Hematopoietic multipotent progenitor cell (in vitro differentiated cells): Measurements from ENCODE around the gene GYS2. TPM values are rescaled to one million over a fixed set of nuclear protein-coding genes. Genes with fewer than 3 reads are reported as not detected.
"Not testable (repeated sequence)": the region's sequence is repeated elsewhere in the genome, so short reads cannot be mapped to it uniquely, and the experiment has no call there.

Experiments used
- DNase-seq, 3 donors: peaks; one replicate each; pipeline ENCODE4 v3.0.0-alpha.2; 2011 to 2015; ENCODE audit warnings: low read depth in 2 of 3, low spot score in 2 of 3
- total RNA-seq: library from RNA; depleted of rRNA; stranded (reverse); fragments of >200 nt; gene quantifications from one replicate; pipeline ENCODE4 v1.2.3, GENCODE V29; 2012

Gene GYS2
- not detected for total RNA-seq

- no peak for DNase-seq
These were observed at the start of gene GYS2 for GRCh38 chr12:21604245-21605101. GYS2 (minus strand) TSS chr12:21604847; CDS start chr12:21604592, 255 bp downstream.

- DNase-seq: no peak
These were observed 47.2 kb upstream of the GYS2 start for GRCh38 chr12:21651821-21652220.

GRCh38 chr12:21650997-21651396, 46.4 kb upstream of the GYS2 start:
- DNase-seq: no peak

- no peak for DNase-seq
These were observed 44.4 kb upstream of the GYS2 start for GRCh38 chr12:21649034-21649433.

- no peak for DNase-seq
These were observed 43.7 kb upstream of the GYS2 start for GRCh38 chr12:21648378-21648777.

GRCh38 chr12:21647179-21647578, 42.5 kb upstream of the GYS2 start:
- DNase-seq: no peak

GRCh38 chr12:21645041-21645500, 40.4 kb upstream of the GYS2 start:
- not testable (repeated sequence) for DNase-seq

GRCh38 chr12:21644516-21644915, 39.9 kb upstream of the GYS2 start:
- no peak for DNase-seq

GRCh38 chr12:21643758-21644157, 39.1 kb upstream of the GYS2 start:
- no peak for DNase-seq

GRCh38 chr12:21642707-21643389, 38.2 kb upstream of the GYS2 start:
- DNase-seq: no peak

- no peak for DNase-seq
These were observed 33.6 kb upstream of the GYS2 start for GRCh38 chr12:21638054-21638891.

GRCh38 chr12:21634245-21634644, 29.6 kb upstream of the GYS2 start:
- no peak for DNase-seq

GRCh38 chr12:21631367-21631766, 26.7 kb upstream of the GYS2 start:
- DNase-seq: no peak

- no peak for DNase-seq
These were observed 23.3 kb upstream of the GYS2 start for GRCh38 chr12:21627924-21628323.

- DNase-seq: no peak
These were observed 13.9 kb upstream of the GYS2 start for GRCh38 chr12:21618566-21618965.

GRCh38 chr12:21617030-21617429, 12.4 kb upstream of the GYS2 start:
- no peak for DNase-seq

- DNase-seq: peak in 2 of 3 donors; percentile 62 to 81
These were observed 10.8 kb upstream of the GYS2 start for GRCh38 chr12:21615431-21615830.

- DNase-seq: peak in 1 of 3 donors; percentile 24
These were observed 9.9 kb upstream of the GYS2 start for GRCh38 chr12:21614506-21614905.

GRCh38 chr12:21613931-21614330, 9.3 kb upstream of the GYS2 start:
- DNase-seq: no peak

GRCh38 chr12:21608196-21608595, 3.5 kb upstream of the GYS2 start:
- no peak for DNase-seq

- peak in 2 of 3 donors; percentile 19 to 68 for DNase-seq
These were observed 3.1 kb upstream of the GYS2 start for GRCh38 chr12:21607701-21608100.
